HepG2 (cell line): ENCODE data around the gene TNFAIP8L1. TPM values are rescaled to one million over a fixed set of nuclear protein-coding genes. Genes with fewer than 3 reads are reported as not detected.
A peak's percentile ranks its signal among the peaks of the same experiment; 100 is the strongest.

Experiments
- FOXO4 ChIP-seq: sonication (generic); formaldehyde crosslinking; conservative IDR thresholded peaks from 2 replicates; pipeline ENCODE4 v1.8.1; 2023; ENCODE audit warnings: missing genetic modification reagents
- GZF1 ChIP-seq: sonication (generic); formaldehyde crosslinking; IDR thresholded peaks from 2 replicates; pipeline ENCODE4 v1.5.1; 2020; ENCODE audit warnings: mild to moderate bottlenecking, missing genetic modification reagents
- HBP1 ChIP-seq: IDR thresholded peaks from 2 replicates; pipeline ENCODE4 v1.6.1; 2016; ENCODE audit warnings: low read depth, control low read depth
- PBX2 ChIP-seq: IDR thresholded peaks from 2 replicates; pipeline ENCODE4 v1.6.1; 2016; ENCODE audit warnings: control low read depth
- PHF5A ChIP-seq: IDR thresholded peaks from one replicate; pipeline ENCODE4 v1.6.1; 2018; ENCODE audit warnings: low read depth, missing genetic modification reagents; ENCODE audit not compliant: unreplicated experiment
- POGK ChIP-seq: sonication (generic); formaldehyde crosslinking; conservative IDR thresholded peaks from 2 replicates; pipeline ENCODE4 v1.8.0; 2022; ENCODE audit warnings: mild to moderate bottlenecking, moderate library complexity, missing genetic modification reagents
- PRDM4 ChIP-seq: sonication (generic); formaldehyde crosslinking; IDR thresholded peaks from 2 replicates; pipeline ENCODE4 v1.9.0; 2021; ENCODE audit warnings: missing genetic modification reagents, borderline replicate concordance
- SIX1 ChIP-seq: sonication (generic); formaldehyde crosslinking; IDR thresholded peaks from 2 replicates; pipeline ENCODE4 v1.4.0; 2020; ENCODE audit warnings: missing genetic modification reagents, borderline replicate concordance
- SMAD1 ChIP-seq: sonication (generic); formaldehyde crosslinking; IDR thresholded peaks from 2 replicates; pipeline ENCODE4 v1.4.0; 2020; ENCODE audit warnings: missing genetic modification reagents, low read depth, mild to moderate bottlenecking, borderline replicate concordance
- YEATS2 ChIP-seq: sonication (generic); formaldehyde crosslinking; IDR thresholded peaks from 2 replicates; pipeline ENCODE4 v1.4.0; 2020; ENCODE audit warnings: missing genetic modification reagents, borderline replicate concordance
- ZFP82 ChIP-seq: sonication (generic); formaldehyde crosslinking; IDR thresholded peaks from 2 replicates; pipeline ENCODE4 v1.5.1; 2020; ENCODE audit warnings: mild to moderate bottlenecking, missing genetic modification reagents, borderline replicate concordance
- ZFP90 ChIP-seq: sonication (generic); formaldehyde crosslinking; IDR thresholded peaks from 2 replicates; pipeline ENCODE4 v1.8.0; 2022; ENCODE audit warnings: missing genetic modification reagents, mild to moderate bottlenecking, inconsistent platforms, borderline replicate concordance
- ZFYVE20 ChIP-seq: sonication (generic); formaldehyde crosslinking; IDR thresholded peaks from 2 replicates; pipeline ENCODE4 v1.8.0; 2023; ENCODE audit warnings: low read depth, mild to moderate bottlenecking, moderate library complexity, missing genetic modification reagents, borderline replicate concordance
- ZMYM4 ChIP-seq: sonication (generic); formaldehyde crosslinking; IDR thresholded peaks from 2 replicates; pipeline ENCODE4 v1.8.1; 2023; ENCODE audit warnings: mild to moderate bottlenecking, missing genetic modification reagents
- ZNF263 ChIP-seq: sonication (generic); formaldehyde crosslinking; IDR thresholded peaks from 2 replicates; pipeline ENCODE4 v1.4.0; 2020; ENCODE audit warnings: missing genetic modification reagents
- polyA plus RNA-seq, 8 experiments: library from polyadenylated mRNA; depleted of rRNA in 3 of 8; stranded (reverse) in 7 of 8; unstranded in 1 of 8; fragments of >200 nt; fragmentation: Illumina TruSeq in 4 of 8; extraction: Trizol in 4 of 8; gene quantifications; 2 replicates each; pipeline versions ENCODE4 v1.2.1 to v1.2.3, GENCODE V29; 2011 to 2016; ENCODE audit warnings: low read depth in 4 of 8, missing spikeins in 1 of 8, mixed read lengths in 1 of 8; ENCODE audit not compliant: insufficient read depth in 1 of 8
- total RNA-seq, 5 experiments: library from RNA; depleted of rRNA; stranded (reverse); fragments of >200 nt; fragmentation: Illumina TruSeq; extraction: Trizol; gene quantifications; 2 replicates each; pipeline ENCODE4 v1.2.3, GENCODE V29; 2016; ENCODE audit warnings: low read depth in 1 of 5

The TNFAIP8L1 gene
- total and polyA plus RNA-seq, 2 of the 13 experiments (the other 11 are each of a cell fraction or from before 2014, with no cell fraction given) = 13.4 to 21.4 TPM

- 0 out of 2 replicates have a peak, but pooled peaks have one; percentile 45 for TF ChIP-seq HBP1
- no peak for TF ChIP-seq SMAD1 (CRISPR knock-in tag)
- no peak for TF ChIP-seq ZFP90 (CRISPR knock-in tag)
- TF ChIP-seq FOXO4 = no peak
- TF ChIP-seq ZFP82 (CRISPR knock-in tag) = no peak
- TF ChIP-seq ZFYVE20 (CRISPR knock-in tag) = no peak
- no peak for TF ChIP-seq PHF5A (CRISPR knock-in tag)
- TF ChIP-seq ZMYM4 (CRISPR knock-in tag) = peak; percentile 27; the same call in 1 of the 2 replicates
- TF ChIP-seq POGK (CRISPR knock-in tag) = peak; percentile 74; the same call in 1 of the 2 replicates
- peak; percentile 73 for TF ChIP-seq ZNF263 (CRISPR knock-in tag)
- TF ChIP-seq YEATS2 (CRISPR knock-in tag) = peak; percentile 68; the same call in 1 of the 2 replicates
- no peak; the same call in 1 of the 2 replicates for TF ChIP-seq GZF1
- no peak for TF ChIP-seq PRDM4 (CRISPR knock-in tag)
- TF ChIP-seq SIX1 = no peak
- no peak for TF ChIP-seq PBX2 (CRISPR knock-in tag)
Observed at GRCh38 chr19:4669723-4670480, 30.6 kb downstream of the TNFAIP8L1 start, which contains the start of gene MYDGF (continued).
